HG03159 (cell line): ENCODE data around the gene CD72.
"Not testable (repeated sequence)": the region's sequence is repeated elsewhere in the genome, so short reads cannot be mapped to it uniquely, and the experiment has no call there.

Source experiments
- ATAC-seq: cut with Tn5 transposase; IDR thresholded peaks from one replicate; pipeline ENCODE4 v1.9.1; 2021; ENCODE audit warnings: mild to moderate bottlenecking, moderate library complexity; ENCODE audit not compliant: unreplicated experiment

The CD72 gene

GRCh38 chr9:35618854-35619799 lies 914 bp upstream of the CD72 start:
- peak; percentile 44 for ATAC-seq

GRCh38 chr9:35617548-35617947 lies 665 bp downstream of the CD72 start:
- ATAC-seq, result no peak

- ATAC-seq, result peak; percentile 39
Measured at GRCh38 chr9:35616681-35617459, 1.3 kb downstream of the CD72 start.

- no peak for ATAC-seq
Measured at GRCh38 chr9:35615981-35616680, 2.1 kb downstream of the CD72 start.

- ATAC-seq, result no peak
Measured at GRCh38 chr9:35612843-35613242, 5.4 kb downstream of the CD72 start.

GRCh38 chr9:35612066-35612465 lies 6.1 kb downstream of the CD72 start:
- not testable (repeated sequence) for ATAC-seq

- ATAC-seq, result peak; percentile 55
Measured at GRCh38 chr9:35611230-35611797, 6.9 kb downstream of the CD72 start.

- no peak for ATAC-seq
Measured at GRCh38 chr9:35609820-35610163, 8.4 kb downstream of the CD72 start.

- ATAC-seq, result no peak
Measured at GRCh38 chr9:35609001-35609819, 9.0 kb downstream of the CD72 start.

- no peak for ATAC-seq
Measured at GRCh38 chr9:35608221-35608620, 10.0 kb downstream of the CD72 start.

- ATAC-seq, result no peak
Measured at GRCh38 chr9:35606726-35607125, 11.5 kb downstream of the CD72 start.

- ATAC-seq, result no peak
Measured at GRCh38 chr9:35606138-35606504, 12.1 kb downstream of the CD72 start.

GRCh38 chr9:35605351-35606137 lies 12.7 kb downstream of the CD72 start:
- ATAC-seq, result peak; percentile 6

- peak; percentile 41 for ATAC-seq
Measured at GRCh38 chr9:35604578-35605350, 13.4 kb downstream of the CD72 start, which contains the start of gene TESK1. Gene TESK1 (plus strand): TSS chr9:35605262. CDS start chr9:35605620, 358 bp downstream.

- peak; percentile 87 for ATAC-seq
Measured at GRCh38 chr9:35603986-35604577, 14.1 kb downstream of the CD72 start.

GRCh38 chr9:35603506-35603985 lies 14.7 kb downstream of the CD72 start:
- ATAC-seq, result no peak

- ATAC-seq, result no peak
Measured at GRCh38 chr9:35599763-35600604, 18.2 kb downstream of the CD72 start.
